ENCODE data around the gene MC2R.
"Not testable (repeated sequence)": the region's sequence is repeated elsewhere in the genome, so short reads cannot be mapped to it uniquely, and the experiment has no call there.

MC2R gene

DNA sequence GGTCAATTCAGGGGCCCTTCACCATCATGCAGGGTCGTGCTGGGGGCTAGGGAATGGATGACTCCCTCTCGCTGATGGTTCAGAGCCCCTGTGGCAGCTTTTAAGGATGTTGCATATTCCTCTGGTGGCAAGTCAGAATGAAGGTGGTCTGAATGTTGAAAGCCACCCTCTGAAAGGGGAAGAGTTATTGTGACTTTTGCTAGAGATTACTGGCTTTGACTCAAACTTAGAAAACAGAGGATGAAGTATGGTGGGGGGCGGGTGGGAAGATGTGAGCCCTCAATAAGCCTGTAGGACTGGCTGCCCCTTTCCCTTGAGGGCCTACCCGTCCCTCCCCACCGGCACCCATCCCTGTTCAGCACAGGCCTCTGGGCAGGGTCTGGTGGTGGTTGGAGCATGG lies 23.2 kb downstream of the MC2R start:
- no peak for DNase-seq

DNA sequence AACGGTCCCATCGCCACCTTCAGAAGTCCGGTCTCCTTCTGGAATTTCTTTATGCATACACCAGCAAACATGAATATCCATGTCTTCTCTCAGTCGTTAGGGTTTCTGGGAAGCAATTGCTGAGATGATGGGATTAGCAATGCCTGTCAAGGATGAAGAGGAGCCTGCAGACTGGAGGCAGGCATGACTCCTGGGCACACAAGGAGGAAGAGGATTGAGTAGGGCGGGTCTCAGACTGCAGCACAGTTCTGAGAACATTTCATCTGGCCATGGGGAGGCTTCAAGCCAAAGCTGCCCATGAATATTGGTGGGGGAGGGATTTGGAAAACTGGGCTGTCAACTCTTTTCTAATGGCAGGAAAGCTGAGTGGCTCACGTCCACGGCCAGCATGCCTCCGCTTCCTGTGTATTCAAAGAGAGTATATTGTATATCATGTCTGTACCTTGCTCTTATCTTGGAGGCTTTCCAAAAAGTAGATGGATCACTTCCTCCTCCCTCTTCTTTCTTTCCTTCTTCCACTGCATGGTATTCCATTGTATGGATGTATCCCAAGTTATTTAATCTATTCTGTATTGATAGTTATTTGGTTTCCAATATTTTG lies 24.5 kb downstream of the MC2R start:
- DNase-seq = no peak

DNA sequence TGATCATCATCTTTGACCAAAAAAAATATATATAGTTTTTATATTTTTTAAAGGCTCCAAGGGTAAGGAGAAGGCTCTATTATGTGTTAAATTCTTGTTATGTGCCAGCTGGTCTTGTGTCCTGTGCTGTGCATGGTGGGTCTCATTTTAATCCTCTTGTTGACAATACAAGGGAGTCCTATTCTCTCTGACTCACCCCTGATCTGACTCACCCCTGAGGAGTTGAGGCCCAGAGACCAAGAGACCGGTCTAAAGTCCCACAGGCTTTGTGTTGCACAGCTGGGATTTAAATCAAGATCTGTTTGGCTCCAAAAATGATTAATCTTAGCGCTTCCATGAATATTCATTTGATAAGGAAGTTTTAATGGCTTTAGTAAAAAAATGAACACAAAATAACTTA lies 25.7 kb downstream of the MC2R start:
- no peak for DNase-seq

DNA sequence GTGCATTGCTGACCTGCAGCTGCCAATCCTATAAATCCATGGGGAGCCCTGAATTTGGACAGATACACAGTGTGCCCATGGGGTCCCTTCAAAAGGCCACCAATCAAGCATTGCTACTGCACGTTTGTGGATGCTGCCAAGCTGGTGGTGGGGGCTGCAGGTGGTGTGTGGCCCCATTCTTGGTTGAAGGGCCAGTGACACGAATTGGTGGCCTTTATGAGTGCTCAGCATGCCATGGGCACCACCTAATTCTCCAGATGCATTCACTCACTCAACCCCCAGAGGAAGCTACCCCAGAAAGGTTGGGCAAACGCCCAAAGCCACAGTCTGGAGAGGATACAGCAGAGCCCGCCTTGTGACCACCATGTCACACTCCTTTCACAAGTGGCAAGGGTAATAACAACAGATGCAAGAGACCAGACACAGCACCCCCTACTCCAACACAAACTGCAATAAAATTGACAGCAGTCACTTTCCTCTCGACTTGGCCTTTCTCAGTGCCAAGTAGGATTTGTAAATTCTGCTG lies 27.1 kb downstream of the MC2R start:
- DNase-seq = no peak

DNA sequence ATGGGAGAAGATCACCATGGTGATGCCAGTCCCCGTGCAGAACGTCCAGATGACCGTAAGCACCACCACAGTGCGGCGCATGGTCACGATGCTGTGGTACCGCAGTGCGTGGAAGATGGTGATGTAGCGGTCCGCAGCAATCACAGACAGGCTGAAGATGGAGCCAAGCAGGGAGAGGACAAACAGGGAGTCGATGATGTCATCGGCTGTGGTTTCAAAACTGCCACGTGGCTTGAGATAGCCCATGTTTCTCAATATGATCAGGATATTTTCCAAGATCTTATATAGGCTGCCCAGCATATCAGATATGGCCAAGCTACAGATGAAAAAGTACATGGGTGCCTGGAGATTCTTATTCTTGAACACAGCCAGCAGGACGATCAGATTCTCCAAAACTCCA lies 30.3 kb downstream of the MC2R start:
- no peak for DNase-seq

DNA sequence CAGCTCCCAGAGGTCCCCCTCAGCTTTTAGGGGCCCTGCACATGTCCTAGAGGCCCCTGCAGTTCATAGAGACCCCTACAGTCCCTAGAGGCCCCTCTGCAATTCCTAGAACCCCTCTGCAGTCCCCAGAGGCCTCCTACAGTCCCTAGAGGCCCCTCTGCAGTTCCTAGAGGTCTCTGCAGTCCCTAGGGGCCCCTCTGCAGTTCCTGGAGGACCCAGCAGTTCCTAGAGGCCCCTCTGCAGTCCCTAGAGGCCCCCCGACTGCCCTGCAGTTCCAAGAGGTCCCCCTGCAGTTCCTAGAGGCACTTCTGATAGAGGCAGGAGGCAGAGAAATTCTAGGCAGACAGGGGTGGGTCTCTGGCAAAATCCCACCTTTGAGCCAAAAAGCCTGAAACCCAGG lies 35.4 kb downstream of the MC2R start:
- DNase-seq = no peak

DNA sequence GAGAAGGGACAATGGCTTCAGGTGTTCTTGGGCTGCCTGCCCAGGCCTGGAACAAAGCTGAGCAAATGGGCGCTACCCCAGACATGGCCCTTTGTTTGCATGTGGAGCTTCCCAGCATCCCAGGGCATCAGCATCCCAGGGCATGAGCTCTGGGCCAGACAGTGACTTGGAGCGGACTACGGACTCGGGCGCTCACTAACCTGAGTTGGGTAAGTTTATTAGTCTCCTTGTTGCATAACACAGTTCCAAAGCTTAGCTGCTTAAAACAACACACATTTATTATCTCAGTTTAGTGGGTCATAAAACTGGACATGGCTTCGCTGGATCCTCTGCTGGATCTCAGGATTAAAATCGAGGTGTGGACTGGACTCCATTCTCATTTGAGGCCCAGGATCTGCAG lies 35.8 kb downstream of the MC2R start:
- DNase-seq = no peak

DNA sequence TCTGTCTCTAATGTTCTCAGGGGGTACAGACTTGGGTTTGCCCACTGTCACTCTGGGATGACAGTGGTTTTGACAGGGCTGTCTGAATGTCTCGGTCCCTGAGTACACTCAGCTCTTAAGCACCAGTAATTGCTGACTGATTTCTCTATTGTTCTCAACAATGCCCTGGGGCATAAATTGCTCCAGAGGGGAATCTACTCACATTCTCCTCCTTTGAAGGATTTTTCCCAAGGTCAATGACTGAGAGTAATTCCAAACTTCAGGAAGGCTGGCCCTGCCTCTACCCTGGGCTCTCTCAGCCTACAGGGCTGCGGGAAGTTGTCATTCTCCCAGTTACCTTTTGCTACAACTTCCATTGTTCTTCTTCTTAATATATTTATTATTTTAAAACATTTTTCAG lies 36.5 kb downstream of the MC2R start:
- no peak for DNase-seq

DNA sequence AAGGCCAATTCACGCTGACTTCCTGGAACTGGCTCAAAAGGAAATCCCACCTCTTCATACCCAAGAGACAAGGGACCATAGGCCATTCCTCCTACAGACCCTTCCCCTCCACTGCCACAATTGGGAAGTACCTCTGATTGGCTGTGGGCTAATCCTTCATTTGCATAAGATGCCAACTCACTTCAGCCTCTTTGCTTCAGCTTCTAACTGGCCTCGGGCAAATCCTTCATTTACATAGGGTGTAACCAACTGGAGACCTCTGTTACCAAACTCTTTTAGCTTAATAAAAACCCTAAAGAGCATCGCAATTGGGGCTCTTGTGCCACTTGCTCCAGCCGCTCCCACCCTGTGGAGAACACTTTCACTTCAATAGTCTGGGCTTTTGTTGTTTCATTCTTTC lies 38.2 kb downstream of the MC2R start:
- no peak for DNase-seq

DNA sequence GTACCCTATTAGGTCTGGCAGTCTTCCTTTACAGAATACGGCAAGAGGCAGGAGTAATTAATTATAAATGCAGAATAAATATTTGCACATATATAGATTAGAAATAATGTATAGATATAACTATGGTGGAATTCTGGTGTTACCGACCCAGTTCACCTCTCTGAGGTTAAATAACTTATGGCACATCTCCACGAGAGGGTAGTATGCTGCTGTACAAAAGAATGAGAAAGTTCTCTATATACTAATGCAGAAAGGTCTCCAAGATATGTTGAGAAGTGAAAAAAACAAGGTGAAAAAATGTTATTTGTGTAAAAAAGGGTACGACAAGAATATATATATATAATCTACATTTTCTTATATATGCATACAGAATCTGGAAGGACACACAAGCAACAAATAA lies 40.8 kb downstream of the MC2R start:
- no peak for DNase-seq

DNA sequence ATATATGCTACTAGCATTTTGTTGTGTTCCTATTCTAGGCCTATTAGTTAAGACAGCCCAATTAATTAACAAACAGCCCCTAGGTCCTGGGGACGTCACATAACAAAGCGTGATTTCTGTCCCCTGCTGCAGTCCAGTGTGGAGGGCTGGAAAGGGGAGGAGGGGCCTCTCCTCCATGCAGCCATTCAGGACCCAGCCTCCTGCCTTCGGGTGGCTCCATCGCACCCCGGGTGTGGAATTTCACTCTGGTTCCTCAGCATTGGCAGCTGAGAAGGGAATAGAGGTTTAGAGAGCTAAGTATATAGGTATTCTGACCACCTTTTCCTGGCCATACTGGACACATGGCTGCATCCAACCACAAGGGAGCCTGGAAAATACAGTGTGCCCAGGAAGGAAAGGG lies 42.4 kb downstream of the MC2R start:
- no peak for DNase-seq

DNA sequence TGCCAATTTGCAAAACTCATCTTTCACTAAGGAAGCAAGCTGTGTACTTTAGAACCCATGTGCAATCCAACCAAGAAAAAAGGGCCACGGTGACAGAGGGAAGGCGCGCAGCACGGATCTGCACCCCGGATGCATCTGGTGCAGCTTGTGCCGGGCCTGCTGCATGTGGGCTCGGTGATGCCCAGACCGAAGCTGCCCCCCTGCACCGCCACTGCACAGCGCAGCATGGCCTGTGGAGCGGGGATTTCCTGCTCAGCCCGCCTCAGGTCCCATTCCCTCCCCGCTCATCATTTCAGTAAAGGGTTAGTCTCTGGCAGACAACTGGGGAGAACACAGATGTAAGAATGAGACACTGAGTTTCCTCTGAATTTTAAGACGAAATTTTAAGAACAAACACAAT lies 43.0 kb downstream of the MC2R start:
- DNase-seq = no peak

DNA sequence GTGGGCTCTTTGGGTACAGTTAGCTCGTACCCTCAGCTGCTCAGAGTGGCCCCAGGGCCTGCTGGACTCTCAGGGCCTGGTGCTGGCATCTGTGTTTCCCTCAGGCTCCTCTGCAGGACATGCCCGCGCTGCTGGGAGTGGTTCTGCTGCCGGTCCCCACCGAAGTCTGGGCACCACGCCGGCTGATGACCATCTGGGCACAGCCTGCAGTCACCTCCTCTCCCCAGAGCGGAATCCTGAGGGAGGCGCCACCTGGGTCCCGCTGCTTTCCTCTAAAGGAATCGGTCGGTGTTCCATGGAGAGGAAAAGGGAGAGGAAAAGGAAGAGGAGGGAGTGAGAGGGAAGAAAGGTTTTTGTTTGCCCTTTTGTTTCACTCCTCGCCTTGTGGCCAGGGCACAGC lies 43.6 kb downstream of the MC2R start:
- no peak for DNase-seq

DNA sequence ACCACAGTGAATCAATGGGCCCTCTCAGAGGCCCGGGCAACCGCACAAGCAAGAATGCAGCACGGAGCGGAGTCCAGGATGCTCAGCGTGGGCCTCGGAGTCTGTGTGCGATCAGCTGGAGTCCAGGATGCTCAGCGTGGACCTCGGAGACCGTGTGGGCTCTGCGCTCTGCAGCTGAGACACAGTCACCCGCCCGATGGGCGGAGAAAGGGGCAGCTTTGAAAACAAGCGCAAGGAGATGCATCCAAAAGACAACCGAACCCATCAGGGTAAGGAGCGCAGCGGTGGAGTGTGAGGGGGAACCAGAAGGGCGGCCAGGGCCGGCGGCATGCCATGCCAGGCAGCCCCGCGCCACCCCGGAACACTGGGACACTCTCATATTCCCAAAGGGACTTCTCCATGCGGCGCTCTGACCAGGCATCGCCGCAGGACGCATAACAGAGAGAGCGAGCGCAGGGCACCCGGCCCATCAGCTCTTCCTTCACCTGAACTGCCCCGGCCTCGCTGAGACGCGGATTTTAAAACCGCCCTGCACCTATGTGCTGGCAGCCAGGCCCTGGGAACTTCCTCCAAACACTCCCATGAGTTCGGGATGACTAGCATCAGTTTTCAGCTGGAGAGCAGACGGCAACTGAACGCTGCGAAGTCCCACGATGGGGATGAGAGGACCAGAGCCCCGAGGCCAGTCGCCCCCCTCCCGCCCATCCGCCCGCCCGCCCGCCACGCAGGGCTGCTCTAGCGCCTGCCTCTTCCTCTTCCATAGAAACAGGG lies 46.6 kb downstream of the MC2R start:
- DNase-seq = no peak

DNA sequence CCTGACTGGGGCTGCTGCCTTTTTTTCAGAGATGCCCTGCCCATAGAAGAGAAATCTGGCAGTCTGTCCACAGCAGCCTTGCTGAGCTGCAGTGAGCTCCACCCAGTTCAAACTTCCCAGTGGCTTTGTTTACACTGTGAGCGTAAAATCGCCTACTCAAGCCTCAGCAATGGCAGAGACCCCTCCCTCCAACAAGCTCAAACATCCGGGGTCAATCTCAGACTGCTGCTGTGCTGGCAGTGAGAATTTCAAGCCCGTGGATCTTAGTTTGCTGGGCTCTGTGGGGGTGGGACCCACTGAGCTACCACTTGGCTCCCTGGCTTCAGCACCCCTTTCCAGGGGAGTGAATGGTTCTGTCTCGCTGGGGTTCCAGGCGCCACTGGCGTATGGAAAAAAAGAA lies 52.4 kb downstream of the MC2R start:
- DNase-seq = not testable (repeated sequence)

DNA sequence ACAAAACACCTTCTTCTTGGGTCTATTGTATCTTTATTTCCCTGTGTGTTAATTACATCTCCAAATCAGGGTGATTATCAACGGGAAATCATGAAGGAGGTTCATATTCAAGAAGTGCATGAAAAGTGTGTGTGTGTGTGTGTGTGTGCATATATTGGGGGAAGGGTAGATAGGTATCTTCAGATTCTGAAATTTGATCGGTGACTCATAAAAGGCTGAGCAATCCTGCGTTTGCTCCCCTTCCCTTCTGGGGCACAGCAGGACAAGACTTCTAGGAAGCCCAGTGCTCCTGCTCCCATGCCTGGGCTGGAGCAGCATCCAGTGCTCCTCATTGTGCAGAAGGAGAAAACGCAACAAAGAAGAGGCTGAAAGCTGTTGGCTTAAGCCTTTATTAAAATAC lies 65.5 kb downstream of the MC2R start:
- no peak for DNase-seq

DNA sequence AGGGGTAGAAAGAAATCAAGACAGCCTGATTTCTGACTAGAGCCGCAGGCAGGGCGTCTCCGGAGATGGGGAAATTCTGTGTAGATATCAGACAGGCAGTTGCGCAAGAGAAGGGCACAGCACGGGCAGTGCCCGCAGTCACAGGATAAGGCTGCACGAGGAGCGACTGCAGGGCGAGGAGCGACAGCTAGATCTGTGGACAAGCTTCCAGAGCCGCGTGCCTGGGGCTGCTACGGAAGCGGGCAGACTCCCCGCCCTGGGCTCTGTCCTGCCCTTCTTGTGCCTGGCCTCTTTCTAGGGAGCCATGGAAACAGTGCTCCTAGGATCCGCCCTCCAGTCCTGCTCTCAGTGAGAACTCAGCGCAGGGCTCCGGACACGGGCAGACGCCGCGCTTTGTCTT lies 78.8 kb downstream of the MC2R start:
- DNase-seq = no peak

DNA sequence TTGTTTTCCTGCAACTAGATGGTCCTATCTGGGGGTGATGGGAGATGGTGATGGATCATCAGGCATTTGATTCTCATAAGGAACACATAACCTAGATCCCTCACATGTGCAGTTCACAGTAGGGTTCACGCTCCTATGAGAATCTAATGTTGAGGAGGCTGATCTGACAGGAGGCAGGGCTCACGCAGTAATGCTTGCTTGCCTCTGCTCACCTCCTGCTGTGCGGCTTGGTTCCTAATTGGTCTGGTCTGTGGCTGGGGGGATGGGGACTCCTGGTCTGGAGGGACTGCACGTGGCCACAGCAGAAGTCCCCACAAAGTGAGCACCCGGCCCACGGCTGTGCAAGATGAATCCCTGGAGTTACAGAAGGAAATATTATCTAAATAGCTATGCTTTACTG lies 80.1 kb downstream of the MC2R start:
- DNase-seq = no peak

DNA sequence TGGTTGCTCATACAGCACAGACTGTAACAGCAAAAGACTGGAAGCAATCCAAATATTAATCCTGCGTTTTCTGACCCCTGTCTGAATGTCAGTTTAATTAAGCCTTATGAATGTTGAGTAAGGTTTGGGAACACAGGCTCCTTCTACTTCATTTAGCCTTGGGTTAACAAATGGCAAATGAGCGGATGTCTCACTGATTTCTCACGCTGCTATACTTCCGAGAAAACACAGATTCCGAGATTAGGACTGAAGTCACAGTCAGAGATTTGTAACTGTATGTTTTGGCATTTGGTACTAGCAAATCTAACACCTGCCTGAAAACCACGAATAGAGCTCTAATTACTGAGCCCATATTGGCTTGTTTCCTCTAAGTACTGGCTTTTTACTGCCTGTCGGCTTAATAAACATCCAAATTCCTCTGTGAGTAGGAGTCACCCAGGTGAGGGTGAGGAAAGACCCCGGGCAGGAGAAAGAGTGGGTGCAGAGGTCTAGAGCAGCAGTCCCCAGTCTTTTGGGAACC lies 80.8 kb downstream of the MC2R start:
- no peak for DNase-seq

Data from NCI-H2171 treated with DMSO at 0.1 percent for 48 hours (cell line).